Measurements from ENCODE around the gene CCNG2. TPM values are rescaled to one million over a fixed set of nuclear protein-coding genes. Genes with fewer than 3 reads are reported as not detected.
A peak's percentile ranks its signal among the peaks of the same experiment; 100 is the strongest.

Gene CCNG2
- total and polyA plus RNA-seq, 9 of the 15 experiments (the other 6 are each of a cell fraction or from before 2014, with no cell fraction given): 0.49 to 6.6 (median 2.9) TPM

- Histone ChIP-seq H3K9me1 (ENCODE audit: control insufficient read depth, insufficient read depth, low read length) (no peaks in the 10 kb centered on the region), H3K4me2 (ENCODE audit: insufficient read depth, low read length) (no peak overlapping the region), H3K79me2 (ENCODE audit: control insufficient read depth, insufficient read depth, low read length) (no peaks in the 10 kb centered on the region), H2AFZ (ENCODE audit: low read depth, low read length) (0 out of 2 replicates have a peak overlapping the region, but pooled peaks have one; percentile 19), H3K27ac (ENCODE audit: extremely low read depth, low read depth, low read length) (no peak overlapping the region; the same call in 2 of the 3 replicates), H4K20me1 (replicated peaks; ENCODE audit: control insufficient read depth, insufficient read depth, low read length) (no peaks in the 10 kb centered on the region), H3K36me3 (ENCODE audit: control insufficient read depth, insufficient read depth, low read length) (no peaks in the 10 kb centered on the region), H3K4me1 (replicated peaks in 1 of 2; ENCODE audit: control insufficient read depth in 2 of 2, insufficient read depth in 2 of 2, low read length in 2 of 2) (peaks cover 0 to 6% of the 10 kb centered on the region in 2 experiments; a peak in 1 of 5 replicates), H3K27me3 (ENCODE audit: control insufficient read depth in 2 of 2, insufficient read depth in 2 of 2, low read length in 2 of 2) (peaks cover 13 to 20% of the 10 kb centered on the region in 2 experiments; a peak in 4 of 5 replicates), H3K9me3 (replicated peaks; ENCODE audit: control insufficient read depth, insufficient read depth, low read depth, low read length) (no peaks in the 10 kb centered on the region), H3K4me3 (no peak overlapping the region), H3K9ac (ENCODE audit: insufficient read depth in 1 of 2, low read depth in 2 of 2, low read length in 2 of 2) (no peak overlapping the region)
- BruUV-seq (replicated peaks): no TSS peak
- ATAC-seq (peak; percentile 40; the same call in 2 of the 3 replicates), DNase-seq (ENCODE audit: extremely low read depth in 1 of 4, low spot score in 3 of 4) (no peak), FAIRE-seq (no peak)
- CTCF ChIA-PET (ENCODE audit: low intra/inter-chr PET ratio): no interaction called here
- TF ChIP-seq TFAP4 (CRISPR knock-in tag; IDR thresholded peaks at IDR 0.05; ENCODE audit: borderline replicate concordance) (peak; percentile 12; the same call in 1 of the 2 replicates), RBM15 (IDR thresholded peaks at IDR 0.05; ENCODE audit: insufficient read depth, low read length) (no peak)
- POLR2A ChIA-PET: interaction anchor here (1.1 kb wide), 1 partner anchor 11 kb away, joined by 4 read pairs; no protein-coding TSS in a partner anchor
- in situ Hi-C loops (cut with MboI): no loop called here
- intact Hi-C loops (cut with micrococcal nuclease): no loop called here
- 5% methylated on average over 11 of the region's 11 CpGs for WGBS (ENCODE audit: insufficient coverage, low coverage, missing lambda C conversion rate)
Measured at GRCh38 chr4:77127837-77128621, 29.0 kb upstream of the CCNG2 start.
